T-helper 1 cell treated with Interleukin-12 subunit alpha and Interleukin-12 subunit beta and Interleukin-4 antibody, amounts not matched to agents 30 μg/mL and 1 μg/mL, for 36 hours (primary cell): ENCODE data around the gene CTNNA2.
"Not testable (repeated sequence)": the region's sequence is repeated elsewhere in the genome, so short reads cannot be mapped to it uniquely, and the experiment has no call there.

Experiments used
- H3K27ac Mint-ChIP-seq: one replicate; pipeline ENCODE4 v1.8.0; 2021; ENCODE audit warnings: mild to moderate bottlenecking, mixed read lengths
- H3K27me3 Mint-ChIP-seq: one replicate; pipeline ENCODE4 v1.8.0; 2021; ENCODE audit warnings: low read depth, mixed read lengths
- H3K36me3 Mint-ChIP-seq: one replicate; pipeline ENCODE4 v1.8.0; 2021; ENCODE audit warnings: low read depth, mixed read lengths
- H3K4me1 Mint-ChIP-seq: one replicate; pipeline ENCODE4 v1.8.0; 2021; ENCODE audit warnings: low read depth, mixed read lengths
- H3K4me3 Mint-ChIP-seq: one replicate; pipeline ENCODE4 v1.8.0; 2021; ENCODE audit warnings: mild to moderate bottlenecking, moderate library complexity, mixed read lengths
- H3K9me3 Mint-ChIP-seq: one replicate; pipeline ENCODE4 v1.8.0; 2021; ENCODE audit warnings: mixed read lengths

CTNNA2 gene

GRCh38 chr2:80126596-80127189 is 613.8 kb downstream of the CTNNA2 start:
- Mint-ChIP-seq H3K27me3 (no peaks in the 10 kb centered on the region), H3K9me3 (peaks cover 8% of the 10 kb centered on the region), H3K4me1 (no peaks in the 10 kb centered on the region), H3K4me3 (no peak overlapping the region), H3K27ac (no peak overlapping the region), H3K36me3 (no peaks in the 10 kb centered on the region)

GRCh38 chr2:80128080-80128479 is 615.2 kb downstream of the CTNNA2 start:
- H3K4me3 Mint-ChIP-seq = no peak overlapping the region
- no peak overlapping the region for H3K27ac Mint-ChIP-seq
- no peaks in the 10 kb centered on the region for H3K27me3 Mint-ChIP-seq
- H3K4me1 Mint-ChIP-seq = no peaks in the 10 kb centered on the region
- H3K36me3 Mint-ChIP-seq = no peaks in the 10 kb centered on the region
- peaks cover 5% of the 10 kb centered on the region for H3K9me3 Mint-ChIP-seq

GRCh38 chr2:80132281-80132680 is 619.4 kb downstream of the CTNNA2 start:
- H3K4me1 Mint-ChIP-seq = no peaks in the 10 kb centered on the region
- H3K36me3 Mint-ChIP-seq = no peaks in the 10 kb centered on the region
- no peaks in the 10 kb centered on the region for H3K27me3 Mint-ChIP-seq
- peaks cover 5% of the 10 kb centered on the region for H3K9me3 Mint-ChIP-seq
- no peak overlapping the region for H3K27ac Mint-ChIP-seq
- H3K4me3 Mint-ChIP-seq = no peak overlapping the region

- Mint-ChIP-seq H3K27ac (no peak overlapping the region), H3K27me3 (no peaks in the 10 kb centered on the region), H3K9me3 (peaks cover 4% of the 10 kb centered on the region), H3K4me1 (no peaks in the 10 kb centered on the region), H3K36me3 (no peaks in the 10 kb centered on the region), H3K4me3 (no peak overlapping the region)
These were observed 622.1 kb downstream of the CTNNA2 start for GRCh38 chr2:80135001-80135400.

- H3K27ac Mint-ChIP-seq = no peak overlapping the region
- no peaks in the 10 kb centered on the region for H3K27me3 Mint-ChIP-seq
- no peaks in the 10 kb centered on the region for H3K36me3 Mint-ChIP-seq
- H3K4me1 Mint-ChIP-seq = no peaks in the 10 kb centered on the region
- H3K9me3 Mint-ChIP-seq = peaks cover 4% of the 10 kb centered on the region
- H3K4me3 Mint-ChIP-seq = no peak overlapping the region
These were observed 623.5 kb downstream of the CTNNA2 start for GRCh38 chr2:80136338-80136737.

- Mint-ChIP-seq H3K27ac (no peak overlapping the region), H3K4me3 (no peak overlapping the region), H3K27me3 (no peaks in the 10 kb centered on the region), H3K4me1 (no peaks in the 10 kb centered on the region), H3K9me3 (peaks cover 4% of the 10 kb centered on the region), H3K36me3 (no peaks in the 10 kb centered on the region)
These were observed 626.1 kb downstream of the CTNNA2 start for GRCh38 chr2:80139001-80139400.

- no peak overlapping the region for H3K4me3 Mint-ChIP-seq
- H3K27ac Mint-ChIP-seq = no peak overlapping the region
These were observed 628.3 kb downstream of the CTNNA2 start for GRCh38 chr2:80141007-80141726.

GRCh38 chr2:80145499-80145898 is 632.6 kb downstream of the CTNNA2 start:
- H3K36me3 Mint-ChIP-seq = no peaks in the 10 kb centered on the region
- no peaks in the 10 kb centered on the region for H3K27me3 Mint-ChIP-seq
- no peak overlapping the region for H3K27ac Mint-ChIP-seq
- no peaks in the 10 kb centered on the region for H3K4me1 Mint-ChIP-seq
- H3K9me3 Mint-ChIP-seq = no peaks in the 10 kb centered on the region
- no peak overlapping the region for H3K4me3 Mint-ChIP-seq

More at GRCh38 chr2:80141007-80141726, 628.3 kb downstream of the CTNNA2 start:
- Mint-ChIP-seq H3K4me1 (no peaks in the 10 kb centered on the region), H3K9me3 (peaks cover 4% of the 10 kb centered on the region), H3K27me3 (no peaks in the 10 kb centered on the region), H3K36me3 (no peaks in the 10 kb centered on the region)

- not testable (repeated sequence) for H3K36me3 Mint-ChIP-seq, H3K27ac Mint-ChIP-seq, H3K27me3 Mint-ChIP-seq, H3K9me3 Mint-ChIP-seq, H3K4me3 Mint-ChIP-seq, H3K4me1 Mint-ChIP-seq
These were observed 633.9 kb downstream of the CTNNA2 start for GRCh38 chr2:80146757-80147156.

- no peaks in the 10 kb centered on the region for H3K36me3 Mint-ChIP-seq
- H3K27ac Mint-ChIP-seq = no peak overlapping the region
- no peak overlapping the region for H3K4me3 Mint-ChIP-seq
- H3K4me1 Mint-ChIP-seq = no peaks in the 10 kb centered on the region
- H3K27me3 Mint-ChIP-seq = no peaks in the 10 kb centered on the region
- H3K9me3 Mint-ChIP-seq = no peaks in the 10 kb centered on the region
These were observed 634.8 kb downstream of the CTNNA2 start for GRCh38 chr2:80147690-80148089.

GRCh38 chr2:80148906-80149305 is 636.1 kb downstream of the CTNNA2 start:
- no peak overlapping the region for H3K4me3 Mint-ChIP-seq
- H3K36me3 Mint-ChIP-seq = no peaks in the 10 kb centered on the region
- no peak overlapping the region for H3K27ac Mint-ChIP-seq
- H3K4me1 Mint-ChIP-seq = no peaks in the 10 kb centered on the region
- H3K9me3 Mint-ChIP-seq = no peaks in the 10 kb centered on the region
- no peaks in the 10 kb centered on the region for H3K27me3 Mint-ChIP-seq

GRCh38 chr2:80149991-80150390 is 637.1 kb downstream of the CTNNA2 start:
- Mint-ChIP-seq H3K27me3 (no peaks in the 10 kb centered on the region), H3K36me3 (no peaks in the 10 kb centered on the region), H3K27ac (no peak overlapping the region), H3K4me3 (no peak overlapping the region), H3K9me3 (no peaks in the 10 kb centered on the region), H3K4me1 (no peaks in the 10 kb centered on the region)

GRCh38 chr2:80151248-80151647 is 638.4 kb downstream of the CTNNA2 start:
- Mint-ChIP-seq H3K4me1 (no peaks in the 10 kb centered on the region), H3K4me3 (no peak overlapping the region), H3K36me3 (no peaks in the 10 kb centered on the region), H3K9me3 (no peaks in the 10 kb centered on the region), H3K27me3 (no peaks in the 10 kb centered on the region), H3K27ac (no peak overlapping the region)

- H3K36me3 Mint-ChIP-seq = no peaks in the 10 kb centered on the region
- H3K4me3 Mint-ChIP-seq = no peak overlapping the region
- H3K4me1 Mint-ChIP-seq = no peaks in the 10 kb centered on the region
- no peaks in the 10 kb centered on the region for H3K27me3 Mint-ChIP-seq
- no peaks in the 10 kb centered on the region for H3K9me3 Mint-ChIP-seq
- no peak overlapping the region for H3K27ac Mint-ChIP-seq
These were observed 638.8 kb downstream of the CTNNA2 start for GRCh38 chr2:80151651-80152050.

GRCh38 chr2:80153151-80153550 is 640.3 kb downstream of the CTNNA2 start:
- no peaks in the 10 kb centered on the region for H3K27me3 Mint-ChIP-seq
- H3K4me1 Mint-ChIP-seq = no peaks in the 10 kb centered on the region
- no peak overlapping the region for H3K4me3 Mint-ChIP-seq
- H3K27ac Mint-ChIP-seq = no peak overlapping the region
- H3K9me3 Mint-ChIP-seq = no peaks in the 10 kb centered on the region
- no peaks in the 10 kb centered on the region for H3K36me3 Mint-ChIP-seq
